WERI-Rb-1 (cell line): ENCODE data around the gene SMYD2.

Experiments used
- DNase-seq: peaks from one replicate; pipeline ENCODE4 v3.0.0-alpha.2; 2020
- H3K27ac ChIP-seq: fragments of 250-450 bp; sonication (Bioruptor Pico); 2 replicates; pipeline ENCODE4 v1.5.1; 2020; ENCODE audit warnings: mild to moderate bottlenecking, moderate library complexity
- H3K27me3 ChIP-seq: fragments of 250-450 bp; sonication (Bioruptor Pico); 2 replicates; pipeline ENCODE4 v1.5.1; 2021; ENCODE audit warnings: mild to moderate bottlenecking, low read depth, moderate library complexity; ENCODE audit not compliant: insufficient read depth, severe bottlenecking
- H3K36me3 ChIP-seq: fragments of 250-450 bp; sonication (Bioruptor Pico); 2 replicates; pipeline ENCODE4 v1.5.1; 2020; ENCODE audit warnings: mild to moderate bottlenecking, moderate library complexity
- H3K4me3 ChIP-seq: 2 replicates; pipeline ENCODE4 v1.5.1; 2011; ENCODE audit warnings: low read depth, mild to moderate bottlenecking, control low read depth, low read length
- H3K9me3 ChIP-seq: fragments of 250-450 bp; sonication (Bioruptor Pico); 2 replicates; pipeline ENCODE4 v1.5.1; 2021; ENCODE audit warnings: mild to moderate bottlenecking, moderate library complexity; ENCODE audit not compliant: severe bottlenecking
- CTCF ChIP-seq: IDR thresholded peaks from 2 replicates; pipeline ENCODE4 v1.5.1; 2011; ENCODE audit warnings: low read depth, mild to moderate bottlenecking, control low read depth, inconsistent platforms, low read length

Gene SMYD2

DNA sequence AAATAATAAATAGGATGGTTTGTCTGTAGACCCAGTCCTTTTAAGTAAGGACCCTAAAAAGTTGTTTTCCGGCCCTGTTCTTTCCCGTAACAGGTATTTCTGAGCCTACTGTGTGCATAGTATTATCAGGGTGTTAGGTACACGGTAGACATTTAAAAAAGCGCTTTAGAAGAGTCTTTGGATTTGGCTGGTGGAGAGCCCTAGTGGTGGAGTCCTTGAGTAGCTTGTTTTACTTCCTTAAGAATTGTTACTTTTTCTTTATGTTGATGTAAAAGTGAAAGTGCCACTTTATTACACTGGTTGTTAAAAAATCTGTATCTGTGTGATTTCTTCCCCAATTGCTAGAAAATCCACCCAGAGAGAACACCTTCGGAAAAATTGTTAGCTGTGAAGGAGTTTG lies 36.8 kb downstream of the SMYD2 start:
- H3K4me3 ChIP-seq, result no peak overlapping the region
- DNase-seq, result no peak
- no peak overlapping the region for H3K27ac ChIP-seq
- no peaks in the 10 kb centered on the region for H3K9me3 ChIP-seq
- no peak for TF ChIP-seq CTCF
- H3K36me3 ChIP-seq, result peaks cover 20% of the 10 kb centered on the region
- H3K27me3 ChIP-seq, result no peaks in the 10 kb centered on the region

- Histone ChIP-seq H3K27ac (no peak overlapping the region), H3K36me3 (peaks cover 20% of the 10 kb centered on the region), H3K4me3 (no peak overlapping the region), H3K9me3 (no peaks in the 10 kb centered on the region), H3K27me3 (no peaks in the 10 kb centered on the region)
- TF ChIP-seq CTCF, result no peak
- DNase-seq, result no peak
These were observed 37.4 kb downstream of the SMYD2 start for GRCh38 chr1:214318356-214318755.

DNA sequence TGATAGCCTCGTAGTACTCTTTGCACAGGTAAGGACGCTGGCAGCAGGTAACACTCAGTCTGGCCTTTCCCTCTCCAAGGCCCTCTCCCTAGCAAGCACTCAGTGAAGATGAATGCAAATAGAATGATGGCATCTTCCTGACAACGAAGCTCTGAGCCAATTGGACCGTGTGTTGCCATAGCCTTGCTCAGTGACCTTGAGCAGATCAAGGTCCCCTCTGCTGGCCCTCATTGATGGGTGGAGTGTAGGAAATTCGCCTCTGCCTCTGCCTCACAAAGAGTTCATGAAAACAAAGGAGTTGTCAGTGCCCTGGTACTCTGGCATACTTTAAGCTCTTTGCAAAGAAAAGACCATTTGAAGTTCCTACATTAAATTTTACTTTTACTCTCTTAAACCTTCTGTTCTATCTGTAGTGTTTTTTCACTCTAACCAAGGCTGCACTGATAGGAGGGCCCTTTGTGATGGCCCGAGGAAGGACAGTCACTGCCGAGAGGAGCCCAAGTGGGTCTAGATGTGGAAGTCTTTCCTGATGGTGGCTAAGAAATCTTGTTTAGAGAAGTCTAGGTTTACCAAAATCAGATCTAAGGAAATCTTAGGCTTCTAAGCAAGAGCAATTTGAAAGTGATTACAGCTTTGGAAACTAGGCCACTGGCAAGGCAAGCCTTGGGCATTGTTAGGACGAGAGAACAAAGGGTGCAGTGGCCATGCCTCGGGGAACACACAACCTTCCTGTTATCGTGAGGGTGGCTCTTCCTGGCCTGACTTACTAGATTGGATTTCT lies 38.2 kb downstream of the SMYD2 start:
- TF ChIP-seq CTCF, result no peak
- Histone ChIP-seq H3K27me3 (no peaks in the 10 kb centered on the region), H3K9me3 (no peaks in the 10 kb centered on the region), H3K4me3 (no peak overlapping the region), H3K27ac (no peak overlapping the region), H3K36me3 (peaks cover 20% of the 10 kb centered on the region)
- DNase-seq, result no peak

- Histone ChIP-seq H3K27me3 (no peaks in the 10 kb centered on the region), H3K36me3 (peaks cover 20% of the 10 kb centered on the region), H3K9me3 (no peaks in the 10 kb centered on the region), H3K4me3 (no peak overlapping the region), H3K27ac (no peak overlapping the region)
- no peak for DNase-seq
- TF ChIP-seq CTCF, result peak; percentile 19; the same call in 1 of the 2 replicates
These were observed 39.0 kb downstream of the SMYD2 start for GRCh38 chr1:214319938-214320337.

DNA sequence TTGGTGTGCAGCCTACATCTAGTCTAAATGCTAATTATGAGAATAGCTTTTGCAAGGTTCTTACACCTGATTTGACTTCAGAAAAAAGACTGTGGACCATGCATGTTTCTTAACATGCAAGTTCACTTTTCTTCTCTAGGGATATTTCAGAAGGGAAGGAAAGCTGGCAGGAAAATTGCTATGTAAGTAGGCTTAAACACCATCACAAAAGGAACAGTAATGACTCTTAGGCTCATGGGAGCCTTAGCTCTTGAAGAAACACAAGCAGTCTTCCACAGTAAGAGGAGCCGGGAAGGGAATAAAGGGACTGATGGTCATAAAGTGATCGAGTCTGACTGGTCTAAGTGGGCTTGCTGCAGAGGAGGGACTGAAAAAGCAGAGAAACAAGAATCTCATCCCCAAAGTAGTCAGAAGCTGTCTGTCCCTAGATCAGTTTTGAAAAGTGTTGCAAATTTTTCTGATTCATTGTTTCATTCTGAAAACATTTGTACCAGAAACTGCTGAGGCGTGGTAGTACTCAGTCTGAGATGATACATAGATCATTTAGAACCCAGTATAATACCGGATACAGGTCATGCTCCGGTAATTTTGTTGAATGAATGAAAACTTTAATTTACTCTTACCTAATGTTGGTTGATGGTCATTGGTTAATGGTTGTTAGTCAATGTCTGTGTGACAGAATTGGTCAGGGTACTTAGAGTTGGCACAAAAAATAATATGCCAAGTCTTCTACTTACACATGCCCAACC lies 40.9 kb downstream of the SMYD2 start:
- Histone ChIP-seq H3K9me3 (no peaks in the 10 kb centered on the region), H3K27me3 (no peaks in the 10 kb centered on the region), H3K4me3 (no peak overlapping the region), H3K36me3 (peaks cover 16% of the 10 kb centered on the region), H3K27ac (no peak overlapping the region)
- no peak for DNase-seq
- no peak for TF ChIP-seq CTCF
